ENCODE data around the gene CSF2RB. TPM values are rescaled to one million over a fixed set of nuclear protein-coding genes. Genes with fewer than 3 reads are reported as not detected.

The CSF2RB gene
- total RNA-seq, 3 donors from 2014 or later: 4.1 to 8.1 (median 5.3) TPM

GRCh38 chr22:36904260-36904880 is 9.1 kb upstream of the CSF2RB start:
- ATAC-seq (no peak), DNase-seq (no peak)
- no peaks in the 10 kb centered on the region for H3K9me3 ChIP-seq
- TF ChIP-seq CTCF (IDR thresholded peaks at IDR 0.05): no peak
- intact Hi-C loops (cut with DNase I, micrococcal nuclease): no loop called here
- no peaks in the 10 kb centered on the region for H3K4me1 ChIP-seq (ENCODE audit: low read depth)
- H3K36me3 ChIP-seq (ENCODE audit: low read depth): no peaks in the 10 kb centered on the region
- no peak overlapping the region for H3K4me3 ChIP-seq

GRCh38 chr22:36907253-36908195 is 5.9 kb upstream of the CSF2RB start:
- TF ChIP-seq CTCF (IDR thresholded peaks at IDR 0.05): no peak
- H3K4me1 ChIP-seq (ENCODE audit: low read depth): peaks cover 2% of the 10 kb centered on the region
- ATAC-seq (no peak), DNase-seq (no peak)
- H3K9me3 ChIP-seq: no peaks in the 10 kb centered on the region
- intact Hi-C loops (cut with DNase I, micrococcal nuclease): no loop called here
- H3K4me3 ChIP-seq: no peak overlapping the region
- H3K36me3 ChIP-seq (ENCODE audit: low read depth): no peaks in the 10 kb centered on the region

GRCh38 chr22:36910461-36910860 is 3.0 kb upstream of the CSF2RB start:
- DNase-seq (no peak), ATAC-seq (no peak)
- H3K4me1 ChIP-seq (ENCODE audit: low read depth): peaks cover 4% of the 10 kb centered on the region
- TF ChIP-seq CTCF (IDR thresholded peaks at IDR 0.05): no peak
- H3K36me3 ChIP-seq (ENCODE audit: low read depth): no peaks in the 10 kb centered on the region
- H3K9me3 ChIP-seq: no peaks in the 10 kb centered on the region
- no peak overlapping the region for H3K4me3 ChIP-seq
- intact Hi-C loops (cut with DNase I, micrococcal nuclease): no loop called here

- ATAC-seq: no peak
- peaks cover 4% of the 10 kb centered on the region for H3K4me1 ChIP-seq (ENCODE audit: low read depth)
- intact Hi-C loops (cut with DNase I, micrococcal nuclease): no loop called here
- H3K9me3 ChIP-seq: no peaks in the 10 kb centered on the region
- H3K36me3 ChIP-seq (ENCODE audit: low read depth): no peaks in the 10 kb centered on the region
- no peak for TF ChIP-seq CTCF (IDR thresholded peaks at IDR 0.05)
- H3K4me3 ChIP-seq: no peak overlapping the region
- DNase-seq: no peak
These were observed 1.4 kb upstream of the CSF2RB start for GRCh38 chr22:36911887-36912661.

GRCh38 chr22:36912694-36913426 is 568 bp upstream of the CSF2RB start:
- DNase-seq (no peak), ATAC-seq (peak; percentile 16)
- intact Hi-C loops (cut with DNase I, micrococcal nuclease): no loop called here
- Histone ChIP-seq H3K4me1 (ENCODE audit: low read depth) (peaks cover 4% of the 10 kb centered on the region), H3K4me3 (no peak overlapping the region), H3K36me3 (ENCODE audit: low read depth) (no peaks in the 10 kb centered on the region), H3K9me3 (no peaks in the 10 kb centered on the region)
- no peak for TF ChIP-seq CTCF (IDR thresholded peaks at IDR 0.05)

All from mucosa of descending colon (tissue), 3 donors.